MM.1S (cell line): ENCODE results near the gene GLUL.

Source experiments
- DNase-seq: peaks from one replicate; pipeline ENCODE4 v3.0.0-alpha.2; 2015
- H2AFZ ChIP-seq: fragments of 300-600 bp; sonication (generic); 2 replicates; pipeline ENCODE4 v1.6.0; 2016; ENCODE audit warnings: antibody characterized with exemption, low read length
- H3F3A ChIP-seq: fragments of 300-600 bp; sonication (generic); 2 replicates; pipeline ENCODE4 v1.6.1; 2016; ENCODE audit warnings: mild to moderate bottlenecking, antibody characterized with exemption, low read length, moderate library complexity, mixed read lengths; ENCODE audit not compliant: insufficient read depth
- H3K27ac ChIP-seq: fragments of 300-600 bp; sonication (generic); 2 replicates; pipeline ENCODE4 v1.5.1; 2016; ENCODE audit warnings: mild to moderate bottlenecking, low read length
- H3K27me3 ChIP-seq: fragments of 300-600 bp; sonication (generic); replicated peaks from 2 replicates; pipeline ENCODE4 v1.6.0; 2016; ENCODE audit warnings: low read length; ENCODE audit not compliant: insufficient read depth
- H3K36me3 ChIP-seq: fragments of 300-600 bp; sonication (generic); replicated peaks from 2 replicates; pipeline ENCODE4 v1.6.1; 2016; ENCODE audit warnings: mild to moderate bottlenecking, low read length, mixed read lengths; ENCODE audit not compliant: insufficient read depth
- H3K4me1 ChIP-seq: fragments of 300-600 bp; sonication (generic); 2 replicates; pipeline ENCODE4 v1.6.1; 2016; ENCODE audit warnings: low read length, mixed read lengths
- H3K4me2 ChIP-seq: fragments of 300-600 bp; sonication (generic); 2 replicates; pipeline ENCODE4 v1.6.0; 2016; ENCODE audit warnings: low read depth, low read length
- H3K4me3 ChIP-seq: fragments of 300-600 bp; sonication (generic); 2 replicates; pipeline ENCODE4 v1.5.1; 2016; ENCODE audit warnings: low read length, mixed read lengths
- H3K79me2 ChIP-seq: fragments of 300-600 bp; sonication (generic); 2 replicates; pipeline ENCODE4 v1.6.1; 2016; ENCODE audit warnings: mixed run types, low read length, mixed read lengths
- H3K9ac ChIP-seq: fragments of 300-600 bp; sonication (generic); 2 replicates; pipeline ENCODE4 v1.6.1; 2016; ENCODE audit warnings: low read length, mixed read lengths
- H3K9me2 ChIP-seq: fragments of 300-600 bp; sonication (generic); replicated peaks from 2 replicates; pipeline ENCODE4 v1.6.1; 2016; ENCODE audit warnings: mild to moderate bottlenecking, low read length, mixed read lengths; ENCODE audit not compliant: insufficient read depth
- H3K9me3 ChIP-seq: fragments of 300-600 bp; sonication (generic); replicated peaks from 2 replicates; pipeline ENCODE4 v1.6.1; 2016; ENCODE audit warnings: mild to moderate bottlenecking, low read length, mixed read lengths; ENCODE audit not compliant: insufficient read depth
- H4K20me1 ChIP-seq: fragments of 300-600 bp; sonication (generic); 2 replicates; pipeline ENCODE4 v1.6.1; 2016; ENCODE audit warnings: mild to moderate bottlenecking, low read length, moderate library complexity, mixed read lengths; ENCODE audit not compliant: insufficient read depth
- EZH2 ChIP-seq: fragments of 300-600 bp; sonication (generic); optimal IDR thresholded peaks from 2 replicates; pipeline ENCODE3; 2017; ENCODE audit warnings: low read depth, mild to moderate bottlenecking, antibody characterized with exemption, low read length, mixed read lengths
- EZH2phosphoT487 ChIP-seq: fragments of 300-600 bp; sonication (generic); IDR thresholded peaks from 2 replicates; pipeline ENCODE4 v1.6.1; 2018; ENCODE audit warnings: antibody characterized with exemption, low read length
- TF ChIP-seq, protein P1 (sequence below): fragments of 300-600 bp; sonication (generic); IDR thresholded peaks from 2 replicates; pipeline ENCODE4 v1.5.1; 2016; ENCODE audit warnings: antibody characterized with exemption, low read length, mixed read lengths

GLUL gene

DNA sequence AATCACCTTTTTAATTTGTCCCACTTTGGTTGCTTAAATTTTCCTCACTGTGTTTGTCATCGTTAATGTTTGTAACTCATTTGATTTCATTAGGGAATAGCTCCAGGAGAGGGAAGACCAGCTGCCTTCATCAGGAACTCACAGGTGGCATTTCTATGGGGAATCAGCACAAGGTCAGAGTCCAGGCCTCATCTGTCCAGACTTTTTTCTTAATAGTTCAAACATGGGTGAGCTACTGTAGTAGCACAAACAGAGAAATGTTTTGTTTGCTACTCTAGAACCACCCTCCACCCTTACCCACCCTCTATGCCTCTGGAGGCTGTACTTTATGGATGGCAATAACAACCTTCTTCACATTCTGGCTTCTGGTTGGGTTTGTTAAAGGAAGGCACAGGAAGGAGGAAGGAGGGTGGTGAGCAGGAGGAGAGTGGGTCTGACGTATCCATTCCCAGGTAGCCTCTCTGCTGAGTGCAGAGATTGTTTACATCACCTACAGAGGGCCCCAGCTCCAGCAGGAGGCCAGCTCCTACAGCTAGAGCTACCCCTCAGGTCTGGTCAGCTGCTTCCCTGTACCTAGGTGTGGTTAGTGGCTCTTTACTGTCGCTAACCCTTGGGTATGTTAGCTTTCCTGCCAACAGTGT lies 17.0 kb upstream of the GLUL start:
- H3K4me3 ChIP-seq, result no peak overlapping the region
- no peak overlapping the region for H3K9ac ChIP-seq
- no peaks in the 10 kb centered on the region for H3K27me3 ChIP-seq
- TF ChIP-seq EZH2phosphoT487 (no peak), EZH2 (no peak)
- TF ChIP-seq, protein P1, sequence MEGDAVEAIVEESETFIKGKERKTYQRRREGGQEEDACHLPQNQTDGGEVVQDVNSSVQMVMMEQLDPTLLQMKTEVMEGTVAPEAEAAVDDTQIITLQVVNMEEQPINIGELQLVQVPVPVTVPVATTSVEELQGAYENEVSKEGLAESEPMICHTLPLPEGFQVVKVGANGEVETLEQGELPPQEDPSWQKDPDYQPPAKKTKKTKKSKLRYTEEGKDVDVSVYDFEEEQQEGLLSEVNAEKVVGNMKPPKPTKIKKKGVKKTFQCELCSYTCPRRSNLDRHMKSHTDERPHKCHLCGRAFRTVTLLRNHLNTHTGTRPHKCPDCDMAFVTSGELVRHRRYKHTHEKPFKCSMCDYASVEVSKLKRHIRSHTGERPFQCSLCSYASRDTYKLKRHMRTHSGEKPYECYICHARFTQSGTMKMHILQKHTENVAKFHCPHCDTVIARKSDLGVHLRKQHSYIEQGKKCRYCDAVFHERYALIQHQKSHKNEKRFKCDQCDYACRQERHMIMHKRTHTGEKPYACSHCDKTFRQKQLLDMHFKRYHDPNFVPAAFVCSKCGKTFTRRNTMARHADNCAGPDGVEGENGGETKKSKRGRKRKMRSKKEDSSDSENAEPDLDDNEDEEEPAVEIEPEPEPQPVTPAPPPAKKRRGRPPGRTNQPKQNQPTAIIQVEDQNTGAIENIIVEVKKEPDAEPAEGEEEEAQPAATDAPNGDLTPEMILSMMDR, result no peak
- H4K20me1 ChIP-seq, result no peaks in the 10 kb centered on the region
- H2AFZ ChIP-seq, result no peak overlapping the region
- no peaks in the 10 kb centered on the region for H3K9me2 ChIP-seq
- H3K79me2 ChIP-seq, result no peaks in the 10 kb centered on the region
- no peaks in the 10 kb centered on the region for H3K36me3 ChIP-seq
- no peaks in the 10 kb centered on the region for H3K9me3 ChIP-seq
- DNase-seq, result no peak
- no peaks in the 10 kb centered on the region for H3F3A ChIP-seq
- H3K27ac ChIP-seq, result no peak overlapping the region
- no peak overlapping the region for H3K4me2 ChIP-seq
- no peaks in the 10 kb centered on the region for H3K4me1 ChIP-seq

DNA sequence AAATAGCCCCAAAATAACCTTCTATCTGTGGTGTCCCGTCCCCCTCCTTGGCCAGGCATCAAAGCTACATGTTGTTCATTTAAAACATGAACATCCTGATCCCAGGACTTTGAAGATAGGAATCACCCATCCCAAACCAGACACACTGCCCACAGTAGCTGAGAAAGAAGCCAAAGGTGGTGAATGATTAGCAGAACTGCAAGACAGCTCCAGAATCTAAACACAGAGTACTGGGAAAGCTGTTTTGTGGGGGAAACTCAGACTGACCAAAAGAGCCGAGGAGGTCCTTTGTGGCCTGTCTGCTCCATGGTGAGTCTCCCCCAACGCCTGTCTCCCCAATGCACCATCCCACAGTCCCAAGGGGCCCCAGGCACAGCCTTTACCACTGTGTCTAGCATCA lies 16.1 kb upstream of the GLUL start:
- H3K79me2 ChIP-seq, result no peaks in the 10 kb centered on the region
- H3K4me3 ChIP-seq, result no peak overlapping the region
- H4K20me1 ChIP-seq, result no peaks in the 10 kb centered on the region
- no peaks in the 10 kb centered on the region for H3K27me3 ChIP-seq
- no peak overlapping the region for H3K27ac ChIP-seq
- H3K9ac ChIP-seq, result no peak overlapping the region
- H3K9me3 ChIP-seq, result no peaks in the 10 kb centered on the region
- DNase-seq, result no peak
- H3K4me1 ChIP-seq, result no peaks in the 10 kb centered on the region
- H2AFZ ChIP-seq, result no peak overlapping the region
- H3K36me3 ChIP-seq, result no peaks in the 10 kb centered on the region
- H3K4me2 ChIP-seq, result no peak overlapping the region
- H3F3A ChIP-seq, result no peaks in the 10 kb centered on the region
- no peaks in the 10 kb centered on the region for H3K9me2 ChIP-seq
- TF ChIP-seq, protein P1, result no peak
- no peak for TF ChIP-seq EZH2
- TF ChIP-seq EZH2phosphoT487, result no peak

DNA sequence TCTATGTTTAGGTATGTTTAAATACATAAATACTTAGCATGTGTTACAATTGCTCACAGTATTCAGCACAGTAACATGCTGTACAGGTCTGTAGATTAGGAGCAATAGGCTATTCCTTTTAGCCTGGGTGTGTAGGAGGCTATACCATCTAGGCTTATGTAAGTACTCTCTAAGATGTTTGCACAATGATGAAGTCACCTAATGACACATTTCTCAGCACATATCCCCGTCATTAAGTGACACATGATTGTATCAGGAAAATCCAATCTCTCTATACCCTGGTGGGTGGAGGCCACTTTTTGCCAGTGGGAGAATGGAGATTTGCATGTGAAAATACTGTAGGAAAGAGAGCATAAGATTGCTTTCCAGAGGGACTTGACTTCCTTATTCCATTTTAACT lies 14.4 kb upstream of the GLUL start:
- Histone ChIP-seq H3K9ac (no peak overlapping the region), H3K9me3 (no peaks in the 10 kb centered on the region), H3K4me3 (no peak overlapping the region), H4K20me1 (no peaks in the 10 kb centered on the region), H3K36me3 (no peaks in the 10 kb centered on the region), H2AFZ (no peak overlapping the region), H3K79me2 (no peaks in the 10 kb centered on the region), H3K27ac (no peak overlapping the region), H3K4me1 (no peaks in the 10 kb centered on the region), H3K4me2 (no peak overlapping the region), H3K9me2 (no peaks in the 10 kb centered on the region), H3F3A (no peaks in the 10 kb centered on the region), H3K27me3 (no peaks in the 10 kb centered on the region)
- no peak for DNase-seq
- no peak for TF ChIP-seq EZH2phosphoT487
- TF ChIP-seq, protein P1, result no peak
- TF ChIP-seq EZH2, result no peak
